HepG2 (cell line): Measurements from ENCODE around the gene GTF2F1. TPM values are rescaled to one million over a fixed set of nuclear protein-coding genes. Genes with fewer than 3 reads are reported as not detected.

Source experiments
- ATAC-seq: fragments of 200-7000 bp; cut with Tn5 transposase; 3 replicates; pipeline ENCODE4 v1.9.1; 2020; ENCODE audit warnings: mild to moderate bottlenecking, moderate library complexity
- BruUV-seq: library from RNA; stranded (reverse); fragments of 400-500 nt; replicated peaks from 2 replicates; lab custom pipeline; 2021; lab: Mats Ljungman, UMichigan
- CTCF ChIA-PET: fragments of 300-600 bp; formaldehyde crosslinking; extraction: SDS; loops from one replicate; lab custom pipeline; 2021; ENCODE audit warnings: low total read pairs, inconsistent platforms, low intra/inter-chr PET ratio; lab: Yijun Ruan, JAX
- POLR2A ChIA-PET: fragments of 350-600 bp; sonication (Branson Sonifier 250); formaldehyde crosslinking; loops from one replicate; lab custom pipeline; 2020; ENCODE audit warnings: antibody characterized with exemption, inconsistent platforms; lab: Yijun Ruan, JAX
- DNase-seq: peaks from one replicate; pipeline ENCODE4 v3.0.0-alpha.2; 2015; ENCODE audit warnings: low spot score
- FAIRE-seq: peaks from 3 replicates; lab custom pipeline; 2011; peaks lifted over from hg19 to GRCh38; lab: Jason Lieb, UNC
- H2AFZ ChIP-seq: one replicate; pipeline ENCODE4 v1.6.1; 2011; ENCODE audit warnings: low read length, inconsistent platforms
- H3K27ac ChIP-seq: fragments of 300-600 bp; 3 replicates; pipeline ENCODE4 v1.8.0; 2011; ENCODE audit warnings: mixed run types, mild to moderate bottlenecking, mixed read lengths, low read length, inconsistent platforms; ENCODE audit not compliant: insufficient read depth; ENCODE audit errors: extremely low read length
- H3K27me3 ChIP-seq, 2 experiments: fragments of 200-600 bp in 1 of 2; 2 replicates in 1 of 2; 3 replicates in 1 of 2; pipeline versions ENCODE4 v1.6.0 to v1.8.0; 2011; ENCODE audit warnings: low read length in 2 of 2, mild to moderate bottlenecking in 2 of 2, moderate library complexity in 2 of 2, inconsistent platforms in 1 of 2; ENCODE audit not compliant: insufficient read depth in 2 of 2, control insufficient read depth in 1 of 2
- H3K36me3 ChIP-seq, 2 experiments: fragments of 200-600 bp in 1 of 2; replicated peaks in 1 of 2; 2 replicates in 1 of 2; 3 replicates in 1 of 2; pipeline versions ENCODE4 v1.5.1 to v1.8.0; 2011; ENCODE audit warnings: low read length in 2 of 2, inconsistent platforms in 1 of 2; ENCODE audit not compliant: insufficient read depth in 2 of 2, control insufficient read depth in 1 of 2
- H3K4me1 ChIP-seq: 2 replicates; pipeline ENCODE4 v1.5.1; 2012; ENCODE audit warnings: low read length, inconsistent platforms; ENCODE audit not compliant: insufficient read depth
- H3K4me2 ChIP-seq: 2 replicates; pipeline ENCODE4 v1.6.0; 2011; ENCODE audit warnings: low read depth, low read length, inconsistent platforms
- H3K4me3 ChIP-seq, 3 experiments: fragments of 200-600 bp in 1 of 3; sonication (generic), shearing (Covaris generic) in 1 of 3; replicated peaks in 1 of 3; 2 replicates each; pipeline ENCODE4 v1.5.1; 2011 to 2016; ENCODE audit warnings: low read length in 3 of 3, inconsistent platforms in 2 of 3, low read depth in 2 of 3, mild to moderate bottlenecking in 2 of 3, control low read depth in 1 of 3, mixed read lengths in 1 of 3; ENCODE audit not compliant: insufficient read depth in 1 of 3
- H3K79me2 ChIP-seq: one replicate; pipeline ENCODE4 v1.6.1; 2011; ENCODE audit warnings: low read length, inconsistent platforms; ENCODE audit not compliant: insufficient read depth
- H3K9ac ChIP-seq: 2 replicates; pipeline ENCODE4 v1.6.0; 2011; ENCODE audit warnings: mild to moderate bottlenecking, low read depth, low read length, inconsistent platforms; ENCODE audit not compliant: insufficient read depth
- H3K9me3 ChIP-seq: 2 replicates; pipeline ENCODE4 v1.5.1; 2012; ENCODE audit warnings: mild to moderate bottlenecking, low read length
- H4K20me1 ChIP-seq: 2 replicates; pipeline ENCODE4 v1.6.0; 2011; ENCODE audit warnings: inconsistent platforms, mild to moderate bottlenecking, low read length, moderate library complexity; ENCODE audit not compliant: insufficient read depth
- AGO2 ChIP-seq: fragments of 200-400 bp; formaldehyde crosslinking; optimal IDR thresholded peaks from 2 replicates; pipeline ENCODE3; 2017; ENCODE audit warnings: mild to moderate bottlenecking, low read depth, low read length, moderate library complexity
- POLR2A ChIP-seq, 2 experiments: IDR thresholded peaks; 2 replicates each; pipeline ENCODE4 v1.6.1; 2011; ENCODE audit warnings: low read depth in 2 of 2, low read length in 2 of 2, mild to moderate bottlenecking in 1 of 2, moderate library complexity in 1 of 2; ENCODE audit not compliant: insufficient read depth in 1 of 2
- RBFOX2 ChIP-seq: fragments of 200-400 bp; formaldehyde crosslinking; IDR thresholded peaks from 2 replicates; pipeline ENCODE4 v1.6.1; 2017; ENCODE audit warnings: low read depth, mild to moderate bottlenecking, low read length
- RBM22 ChIP-seq: fragments of 200-400 bp; formaldehyde crosslinking; optimal IDR thresholded peaks from 2 replicates; pipeline ENCODE3; 2017; ENCODE audit warnings: mild to moderate bottlenecking, low read length, moderate library complexity
- RBM39 ChIP-seq: fragments of 200-400 bp; formaldehyde crosslinking; IDR thresholded peaks from one replicate; pipeline ENCODE4 v1.6.1; 2018; ENCODE audit warnings: antibody characterized with exemption, mild to moderate bottlenecking, low read depth, low read length; ENCODE audit not compliant: poor library complexity, severe bottlenecking
- ZNF558 ChIP-seq: sonication (generic); formaldehyde crosslinking; IDR thresholded peaks from 2 replicates; pipeline ENCODE4 v1.9.0; 2022; ENCODE audit warnings: mild to moderate bottlenecking, missing genetic modification reagents, borderline replicate concordance
- WGBS: methylation state at CpG from one replicate; pipeline ENCODE4 v1.1.6; 2017; ENCODE audit warnings: low lambda C conversion rate; 5-methylcytosine and 5-hydroxymethylcytosine counted together
- in situ Hi-C: cut with HindIII; loops from 2 replicates; pipeline ENCODE4 v1.10.0; 2017; ENCODE audit warnings: low pct_unique_long_range_greater_than_20kb; ENCODE audit not compliant: extremely low pct_ligation_motif_present
- intact Hi-C: fragments of 100-400 bp; cut with micrococcal nuclease; formaldehyde crosslinking; loops from one replicate; pipeline ENCODE4 v1.10.0; 2022; ENCODE audit not compliant: unreplicated experiment
- polyA plus RNA-seq, 8 experiments: library from polyadenylated mRNA; depleted of rRNA in 3 of 8; stranded (reverse) in 7 of 8; unstranded in 1 of 8; fragments of >200 nt; fragmentation: Illumina TruSeq in 4 of 8; extraction: Trizol in 4 of 8; gene quantifications; 2 replicates each; pipeline versions ENCODE4 v1.2.1 to v1.2.3, GENCODE V29; 2011 to 2016; ENCODE audit warnings: low read depth in 4 of 8, missing spikeins in 1 of 8, mixed read lengths in 1 of 8; ENCODE audit not compliant: insufficient read depth in 1 of 8
- total RNA-seq, 5 experiments: library from RNA; depleted of rRNA; stranded (reverse); fragments of >200 nt; fragmentation: Illumina TruSeq; extraction: Trizol; gene quantifications; 2 replicates each; pipeline ENCODE4 v1.2.3, GENCODE V29; 2016; ENCODE audit warnings: low read depth in 1 of 5

The GTF2F1 gene
- total and polyA plus RNA-seq, 2 of the 13 experiments (the other 11 are each of a cell fraction or from before 2014, with no cell fraction given) = 27.8 to 34.1 TPM

DNA sequence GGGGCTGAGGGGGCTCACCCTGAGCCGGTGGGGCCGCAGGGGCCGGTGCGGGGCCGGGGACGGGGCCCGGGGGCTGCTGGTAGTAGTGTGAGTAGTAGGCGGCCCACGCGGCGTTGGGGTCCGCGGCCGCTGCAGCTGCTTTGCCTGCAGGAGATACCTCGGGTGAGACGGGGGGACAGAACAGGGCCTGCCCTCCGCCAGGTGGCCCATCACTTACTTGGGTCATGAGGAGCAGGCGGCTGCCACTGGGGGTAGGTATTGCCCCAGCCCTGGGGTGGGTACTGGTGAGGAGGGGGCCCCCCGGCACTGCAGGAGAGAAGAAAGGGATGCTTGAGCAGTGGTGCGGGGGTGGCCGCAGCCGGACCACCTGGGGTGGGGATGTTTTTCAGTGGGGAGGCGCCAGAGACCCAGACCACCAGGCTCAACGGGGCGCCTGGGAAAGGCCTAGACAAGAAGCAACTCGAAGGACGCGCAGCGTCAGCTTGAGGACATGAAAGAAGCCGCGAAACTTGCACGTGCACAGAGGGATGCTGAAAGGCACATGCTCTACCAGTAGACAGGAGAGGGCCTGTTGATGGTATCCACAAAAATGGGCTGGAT is 22.7 kb upstream of the GTF2F1 start:
- H3K27ac ChIP-seq = no peak overlapping the region
- intact Hi-C loops (no loop called here), in situ Hi-C loops (no loop called here)
- CTCF ChIA-PET = no interaction called here
- FAIRE-seq (no peak), ATAC-seq (no peak), DNase-seq (no peak)
- H3K79me2 ChIP-seq = peaks cover 18% of the 10 kb centered on the region
- H3K9ac ChIP-seq = no peak overlapping the region
- H2AFZ ChIP-seq = no peak overlapping the region
- H4K20me1 ChIP-seq = peaks cover 26% of the 10 kb centered on the region; the same call in 1 of the 2 replicates
- H3K4me3 ChIP-seq = no peak overlapping the region
- H3K9me3 ChIP-seq = no peaks in the 10 kb centered on the region
- POLR2A ChIA-PET = no interaction called here
- no peak overlapping the region for H3K4me2 ChIP-seq
- no TSS peak for BruUV-seq
- TF ChIP-seq RBM22 (peak; percentile 45), ZNF558 (CRISPR knock-in tag) (no peak), POLR2A (IDR thresholded peaks at IDR 0.05; ENCODE audit: insufficient read depth in 1 of 2, low read depth in 2 of 2, low read length in 2 of 2) (0 out of 4 replicates have a peak, but pooled peaks of 1 of the 2 experiments have one; percentile 8)
- 96% methylated on average over 20 of the region's 32 CpGs for WGBS
- H3K4me1 ChIP-seq = no peaks in the 10 kb centered on the region
- H3K36me3 ChIP-seq = peaks cover 36 to 69% of the 10 kb centered on the region in 2 experiments
- H3K27me3 ChIP-seq = no peaks in the 10 kb centered on the region

DNA sequence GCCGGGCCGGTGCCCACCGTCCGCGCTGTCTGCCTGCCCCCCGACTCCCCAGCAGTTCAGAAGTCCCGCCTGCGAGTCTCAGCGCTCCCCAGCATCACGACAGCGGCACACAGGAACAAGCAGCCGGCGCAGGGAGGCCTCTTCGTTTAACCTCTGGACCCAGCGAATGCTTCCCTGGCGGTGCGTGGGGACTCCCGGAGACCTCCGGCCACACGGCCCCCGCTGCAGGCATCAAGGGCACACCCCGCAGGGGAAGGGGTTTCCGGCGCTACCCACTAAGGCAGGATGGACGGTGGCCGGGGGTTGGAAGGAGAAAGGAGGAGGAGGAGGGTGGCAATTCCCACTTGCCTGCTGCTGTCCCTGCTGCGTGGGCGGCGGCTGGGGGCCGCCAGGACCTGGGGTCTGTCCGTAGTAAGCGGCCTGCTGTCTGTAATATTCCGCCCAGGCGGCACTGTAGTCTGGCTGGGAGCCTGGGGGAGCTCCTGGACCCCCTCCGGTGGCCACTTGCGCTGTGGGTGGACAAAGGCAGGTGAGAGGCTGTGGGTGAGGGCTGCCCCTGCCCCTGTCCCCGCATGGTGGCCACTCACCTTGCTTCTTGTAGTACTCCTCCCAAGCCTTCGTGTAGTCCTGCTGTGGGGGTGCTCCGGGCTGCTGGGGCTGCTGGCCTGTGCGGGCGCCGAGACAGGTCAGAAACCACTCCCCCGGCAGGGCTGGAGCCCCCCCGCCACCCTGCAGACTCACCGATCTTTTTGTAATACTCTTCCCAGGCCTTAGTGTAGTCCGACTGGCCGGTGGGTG is 22.0 kb upstream of the GTF2F1 start:
- BruUV-seq = no TSS peak
- H2AFZ ChIP-seq = no peak overlapping the region
- peaks cover 30 to 62% of the 10 kb centered on the region in 2 experiments; a peak in 4 of 5 replicates for H3K36me3 ChIP-seq
- H3K9ac ChIP-seq = no peak overlapping the region
- no peak for FAIRE-seq
- H4K20me1 ChIP-seq = peaks cover 20% of the 10 kb centered on the region; the same call in 1 of the 2 replicates
- ChIA-PET CTCF (no interaction called here), POLR2A (no interaction called here)
- no peak overlapping the region for H3K27ac ChIP-seq
- ATAC-seq = no peak
- 98% methylated on average over 34 of the region's 47 CpGs for WGBS
- peaks cover 11% of the 10 kb centered on the region for H3K79me2 ChIP-seq
- intact Hi-C loops (no loop called here), in situ Hi-C loops (no loop called here)
- no peaks in the 10 kb centered on the region for H3K27me3 ChIP-seq
- H3K4me3 ChIP-seq = no peak overlapping the region
- no peak overlapping the region for H3K4me2 ChIP-seq
- H3K4me1 ChIP-seq = no peaks in the 10 kb centered on the region
- no peak for DNase-seq
- no peaks in the 10 kb centered on the region for H3K9me3 ChIP-seq
- TF ChIP-seq RBM39 (peak; percentile 26), RBM22 (peak; percentile 41), RBFOX2 (peak; percentile 63), AGO2 (peak; percentile 86)
